GM21390 (cell line): ENCODE results near the gene DCLK1.

Experiments used
- ATAC-seq: cut with Tn5 transposase; IDR thresholded peaks from one replicate; pipeline ENCODE4 v1.9.1; 2021; ENCODE audit not compliant: unreplicated experiment

DCLK1 gene

DNA sequence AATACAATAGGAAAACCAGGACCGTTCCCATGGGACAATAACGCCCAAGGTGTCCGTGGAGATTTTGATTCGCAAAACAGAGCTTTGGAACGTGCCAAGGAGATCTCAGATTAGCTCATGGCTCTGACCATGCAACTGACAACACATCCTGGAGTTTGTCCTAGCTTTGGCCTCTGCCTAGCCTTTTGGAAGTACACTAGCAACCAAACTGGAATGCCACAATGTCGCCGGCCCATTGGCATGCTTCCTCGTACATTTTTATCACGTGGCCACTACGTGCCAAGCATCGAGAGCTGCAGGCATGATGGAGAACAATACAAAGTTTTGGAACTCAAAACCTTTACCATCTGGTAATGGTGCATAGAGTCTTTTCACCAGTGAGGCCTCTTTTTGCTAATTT is 256.5 kb downstream of the DCLK1 start:
- ATAC-seq = no peak

DNA sequence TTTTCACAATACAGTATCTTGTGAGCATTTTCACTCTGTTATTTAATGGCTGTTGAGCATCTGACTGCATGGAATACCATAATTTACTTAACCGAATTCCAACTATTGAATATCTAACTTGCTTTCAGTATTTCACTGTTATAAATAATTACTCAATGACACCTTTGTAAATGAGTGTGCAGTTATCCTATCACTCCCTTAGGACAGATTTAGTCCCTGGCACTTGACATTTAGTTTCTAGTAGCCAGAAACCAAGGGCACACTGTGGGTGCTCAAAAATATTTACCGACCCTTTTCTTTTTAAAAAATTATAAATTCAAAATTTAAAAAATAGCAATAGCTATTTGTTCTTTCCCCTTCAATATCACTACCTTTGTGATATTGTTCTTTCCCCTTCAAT is 258.8 kb downstream of the DCLK1 start:
- no peak for ATAC-seq

DNA sequence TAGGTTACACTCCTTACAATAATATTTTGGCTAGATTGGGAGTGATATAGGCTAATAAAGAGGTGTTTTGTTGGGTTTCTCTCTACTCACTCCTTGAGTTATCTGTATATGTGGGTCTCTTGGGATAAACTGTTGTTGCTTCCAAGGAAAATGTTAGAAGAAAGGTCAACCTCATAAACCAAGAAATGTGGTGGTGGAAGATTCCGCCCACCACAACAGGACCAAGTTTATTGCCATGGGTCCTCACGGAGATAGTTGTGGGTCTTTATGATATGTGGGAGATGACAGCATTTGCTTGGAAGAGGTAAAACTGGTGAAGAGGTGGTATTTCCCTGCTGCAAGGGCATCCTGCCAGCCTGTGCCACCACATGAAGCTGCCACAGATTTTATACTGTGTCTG is 259.6 kb downstream of the DCLK1 start:
- no peak for ATAC-seq

DNA sequence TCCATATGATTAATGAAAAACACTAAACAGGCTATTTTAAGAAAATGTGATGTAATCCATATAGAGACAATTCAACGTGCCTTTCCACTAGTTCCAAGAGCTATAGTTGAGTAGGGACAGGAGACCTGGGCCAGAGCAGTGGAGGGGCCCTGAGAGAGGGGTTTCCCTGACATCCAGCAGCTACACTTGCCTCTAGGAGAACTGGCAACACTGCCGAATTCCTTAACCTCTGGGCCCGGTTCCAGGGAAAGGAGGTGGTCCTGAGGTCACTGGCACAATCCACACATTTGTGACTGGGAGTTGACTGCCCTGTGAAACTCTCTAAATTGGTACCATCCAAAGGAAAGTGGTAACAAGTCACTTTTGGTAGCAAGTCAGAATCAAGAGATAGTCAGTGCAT is 264.4 kb downstream of the DCLK1 start:
- no peak for ATAC-seq

DNA sequence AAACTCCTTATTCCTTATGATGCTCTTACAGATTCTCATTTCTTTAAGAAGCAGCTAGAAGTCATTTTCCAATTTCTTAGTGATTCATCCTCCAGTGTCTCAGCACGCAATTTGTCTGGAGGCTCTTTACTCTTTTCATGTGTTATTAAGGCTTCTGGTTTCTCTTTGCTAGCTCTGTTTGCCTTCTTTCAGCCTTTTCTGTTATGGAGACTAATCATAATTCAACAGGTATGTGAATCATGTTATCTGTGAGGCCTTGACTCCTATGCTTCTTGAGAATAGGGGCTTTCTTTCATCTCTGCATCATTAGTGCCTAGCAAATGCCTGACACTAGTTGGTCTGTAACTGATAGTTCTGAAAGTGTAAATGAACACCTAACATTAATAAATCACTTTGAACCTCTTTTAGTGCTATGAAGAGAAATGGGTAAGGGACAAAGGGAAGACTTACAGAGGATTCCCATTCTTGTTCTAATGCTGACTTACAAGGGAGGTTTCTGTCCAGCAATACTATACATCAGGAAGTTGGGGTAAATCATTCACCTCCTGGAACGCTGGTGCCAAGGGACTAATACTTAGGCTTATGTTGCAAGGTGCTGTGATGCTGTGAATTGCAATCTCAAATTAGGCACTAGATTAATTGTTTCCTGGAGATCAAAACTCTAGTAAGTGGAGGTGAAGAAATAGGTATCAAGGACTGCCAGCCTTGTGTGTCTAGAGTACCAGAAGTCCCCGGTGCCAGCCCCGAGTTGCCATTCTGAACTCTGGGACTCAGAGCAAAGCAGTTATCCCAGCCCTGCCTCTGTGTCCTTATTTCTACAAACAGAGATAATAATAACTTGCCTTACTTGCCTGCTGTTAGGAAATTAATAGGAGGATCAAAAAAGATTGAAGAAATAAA is 265.6 kb downstream of the DCLK1 start:
- ATAC-seq = no peak

DNA sequence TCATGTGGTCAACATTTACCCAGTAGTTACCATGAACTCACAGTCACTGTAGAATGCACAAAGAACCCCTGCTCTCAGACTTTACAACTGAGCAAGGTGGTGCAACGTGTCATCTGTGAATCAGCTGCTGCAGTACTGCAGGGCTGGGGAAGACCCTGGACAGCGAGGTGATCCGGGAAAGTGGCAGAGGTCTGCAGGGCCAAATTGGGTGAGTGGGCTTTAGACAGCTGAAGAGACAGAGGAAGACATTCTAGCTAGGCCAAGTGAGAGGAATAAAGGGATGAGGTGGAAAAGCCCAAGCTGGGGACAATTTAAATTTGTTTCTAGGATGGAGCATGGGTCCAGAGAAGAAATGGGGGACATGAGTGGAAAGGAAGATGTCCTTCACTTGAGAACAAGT is 270.5 kb downstream of the DCLK1 start:
- no peak for ATAC-seq

DNA sequence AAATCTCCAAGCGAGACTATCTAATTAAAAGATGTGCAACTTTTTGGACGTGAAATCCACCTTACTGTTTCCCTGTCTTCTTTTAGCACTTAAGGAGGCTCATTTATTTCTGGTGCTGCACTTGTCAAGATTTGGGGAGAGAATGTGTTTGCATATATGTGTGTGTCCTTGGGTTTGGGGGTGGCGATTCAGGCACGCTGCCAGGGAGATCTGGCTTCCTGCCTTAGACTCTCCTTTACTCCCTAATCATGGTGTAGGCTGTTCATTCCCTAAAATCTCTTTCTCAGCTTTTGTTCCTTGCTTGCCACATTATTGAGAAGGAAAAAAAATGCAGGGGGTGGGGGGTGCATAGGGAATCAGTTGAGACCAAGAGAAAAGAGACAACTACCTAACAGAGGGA is 271.2 kb downstream of the DCLK1 start:
- ATAC-seq = no peak

DNA sequence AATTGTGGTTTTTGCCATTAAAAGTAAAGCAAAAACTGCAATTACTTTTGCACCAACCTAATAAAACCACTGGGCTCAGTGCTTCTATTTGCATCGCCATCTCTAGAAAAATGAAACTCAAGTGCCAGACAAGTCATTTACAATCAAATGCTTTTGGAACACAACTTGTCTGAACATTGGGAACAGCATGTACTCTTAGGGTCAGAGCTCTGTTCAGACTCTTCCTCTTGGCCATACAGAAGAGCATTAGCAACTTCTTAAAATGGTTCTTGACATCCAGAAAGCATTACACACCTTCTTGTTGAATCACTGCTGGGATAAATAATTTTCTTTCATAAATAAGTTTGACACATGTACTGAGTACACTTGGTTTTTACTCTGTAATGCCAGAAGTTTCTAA is 272.5 kb downstream of the DCLK1 start:
- no peak for ATAC-seq

DNA sequence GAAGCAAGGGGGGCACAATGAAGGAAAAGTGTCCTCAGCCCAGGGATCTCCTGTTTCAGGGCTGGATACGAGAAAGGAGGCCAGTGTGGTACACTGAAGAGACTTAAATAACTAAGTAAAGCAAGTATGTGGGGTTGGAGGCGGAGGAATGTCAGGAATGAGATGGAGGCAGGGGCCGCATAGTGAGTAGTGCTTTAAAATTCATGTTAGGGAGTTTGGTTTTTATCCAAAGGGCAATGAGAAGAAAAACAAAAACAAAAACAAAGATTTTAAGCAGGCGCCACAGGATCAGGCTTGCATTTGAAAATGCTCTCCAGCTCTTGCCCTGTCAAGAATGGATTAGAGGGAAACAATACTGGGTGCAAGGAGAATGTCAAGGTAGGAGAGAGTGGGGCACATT is 273.4 kb downstream of the DCLK1 start:
- no peak for ATAC-seq

DNA sequence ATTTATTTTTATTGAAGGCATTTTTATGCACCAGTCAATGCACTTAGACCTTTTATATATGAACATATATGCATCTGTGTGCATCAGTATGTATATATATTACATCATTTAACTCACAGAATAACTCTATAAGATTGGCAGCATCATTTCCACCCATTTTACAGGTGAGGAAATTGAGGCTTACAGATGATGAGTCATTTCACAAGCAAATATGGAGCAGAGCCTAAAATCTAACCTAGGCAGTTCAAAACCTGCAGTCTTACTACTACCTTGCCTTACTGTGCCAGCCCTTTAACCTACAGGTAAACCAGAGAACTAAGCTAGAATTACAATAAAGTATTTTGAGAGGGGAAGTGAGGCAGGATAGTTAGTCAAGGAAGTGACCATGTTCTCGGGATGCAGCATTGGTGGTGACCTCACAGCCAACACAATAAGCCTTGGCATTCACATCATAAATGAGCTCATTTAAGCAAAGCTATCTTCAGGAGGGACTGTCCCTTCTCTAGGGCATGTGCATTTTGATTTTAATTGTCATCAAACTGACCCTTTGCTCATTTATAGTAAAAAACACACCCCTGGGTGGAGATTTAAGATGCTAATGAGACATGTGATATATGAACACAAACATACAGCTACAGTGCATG is 274.3 kb downstream of the DCLK1 start:
- no peak for ATAC-seq

DNA sequence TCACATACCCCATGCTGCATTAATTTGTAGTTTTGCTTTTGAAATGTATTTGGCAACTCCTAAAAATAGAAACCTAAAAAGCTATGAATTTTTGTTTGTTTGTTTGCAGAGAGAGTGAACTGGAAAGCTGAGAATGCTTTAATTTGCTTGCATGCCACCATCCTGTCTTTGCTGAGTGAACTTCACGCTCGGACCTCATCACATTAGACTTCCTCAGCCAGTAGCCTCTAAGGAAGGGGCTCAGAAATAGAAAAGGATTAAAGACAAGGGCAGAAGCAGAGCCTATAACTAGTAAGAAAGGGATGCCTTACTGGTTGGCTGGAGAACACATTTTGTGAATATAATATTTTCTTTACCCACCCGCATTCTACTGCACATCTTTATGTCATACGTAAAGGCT is 275.1 kb downstream of the DCLK1 start:
- no peak for ATAC-seq

DNA sequence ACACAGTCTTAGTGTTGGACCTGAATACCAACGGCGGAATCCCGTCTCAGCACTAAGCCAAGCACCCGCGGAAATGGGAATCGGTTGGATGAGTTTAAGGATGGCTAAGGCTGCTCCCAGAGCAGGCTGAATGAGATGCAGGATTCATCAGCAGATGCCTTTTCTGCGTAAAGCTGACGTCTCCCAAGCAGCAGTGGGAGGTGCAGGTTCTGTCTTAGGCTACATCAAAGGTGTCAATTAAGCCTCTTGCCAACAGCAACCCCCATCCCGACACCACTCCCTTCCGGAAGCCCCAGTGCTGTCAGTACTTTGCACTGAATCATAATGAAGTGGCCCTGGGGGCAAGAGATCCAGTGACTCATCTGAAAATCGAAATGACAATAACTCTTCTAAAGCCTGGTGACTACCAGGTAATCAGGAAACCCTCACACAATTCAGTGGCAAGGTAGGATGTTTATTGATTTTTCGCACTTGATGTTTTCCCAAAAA is 275.6 kb downstream of the DCLK1 start:
- ATAC-seq = no peak

DNA sequence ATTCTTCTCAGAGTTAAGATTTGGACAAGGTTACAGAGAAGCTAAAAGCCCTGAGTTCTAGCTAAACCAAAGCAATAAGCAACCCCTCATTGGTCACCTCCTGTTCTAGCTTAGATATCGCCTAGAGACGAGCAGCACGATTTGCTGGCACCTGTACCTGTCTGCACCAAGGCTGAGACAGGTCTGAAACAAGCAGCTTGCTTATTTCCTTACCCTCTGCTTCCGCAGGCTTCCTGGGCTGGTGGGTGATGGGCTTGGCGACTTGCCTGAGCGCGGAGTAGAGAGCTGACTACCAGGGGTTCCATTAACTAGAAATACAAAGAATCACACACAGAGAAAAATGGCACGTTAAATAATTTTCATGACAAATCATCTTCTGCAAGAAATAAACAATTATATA is 276.9 kb downstream of the DCLK1 start:
- ATAC-seq = no peak

DNA sequence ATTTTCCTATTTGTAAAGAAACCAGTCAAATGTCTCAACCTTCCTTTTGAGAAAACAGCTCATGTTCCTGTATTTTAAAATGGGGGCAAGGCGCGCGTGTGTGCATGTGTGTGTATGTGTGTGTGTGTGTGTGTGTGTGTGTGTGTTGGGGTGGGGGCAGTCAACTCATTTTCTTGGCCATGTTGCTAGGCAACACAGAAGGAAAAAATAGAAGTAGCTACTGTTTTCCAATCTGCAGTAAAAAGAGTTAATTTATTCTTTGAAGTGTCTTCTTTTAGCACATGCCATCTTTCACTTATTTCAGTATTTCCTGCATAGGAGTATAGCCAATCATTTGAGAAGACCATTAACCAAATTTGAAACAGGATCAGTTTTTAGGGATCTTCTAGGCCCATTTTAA is 279.3 kb downstream of the DCLK1 start:
- no peak for ATAC-seq

DNA sequence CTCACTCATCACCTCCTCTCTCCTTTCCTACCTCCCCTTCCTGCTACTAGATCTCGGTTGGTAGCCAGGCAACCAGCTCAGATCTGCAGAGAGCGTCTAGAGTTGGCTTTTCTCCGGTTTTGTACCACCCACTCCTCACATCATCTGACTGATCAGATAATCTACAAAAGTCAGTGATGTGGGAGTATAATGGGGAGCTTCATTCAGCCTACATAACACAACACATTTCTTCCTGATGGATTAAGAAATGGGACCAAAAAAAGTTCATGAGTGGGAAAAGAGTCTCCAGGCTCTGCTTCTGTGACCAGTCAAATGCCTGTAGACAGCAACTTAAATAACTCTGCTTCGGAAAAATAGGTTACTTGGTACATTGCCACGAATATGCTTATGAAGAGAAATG is 279.8 kb downstream of the DCLK1 start:
- ATAC-seq = no peak

DNA sequence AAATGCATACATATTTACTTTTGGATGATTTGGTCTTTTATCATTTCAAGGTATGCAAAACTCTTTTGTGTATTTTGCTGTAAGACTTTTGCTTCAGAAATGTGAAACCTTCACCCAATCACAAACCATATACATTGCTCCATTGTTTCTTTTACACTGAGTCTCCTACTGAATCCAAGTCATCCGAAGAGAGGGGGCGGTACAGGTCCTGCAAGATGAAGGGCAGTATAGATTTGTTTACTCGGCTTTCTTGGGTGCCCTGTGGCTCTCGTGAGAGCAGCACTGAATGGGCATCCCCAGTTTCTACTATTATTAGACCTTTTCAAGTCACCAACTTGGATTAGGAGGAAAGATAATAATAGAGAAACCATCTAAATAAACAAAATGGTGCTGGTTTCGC is 280.6 kb downstream of the DCLK1 start:
- no peak for ATAC-seq

DNA sequence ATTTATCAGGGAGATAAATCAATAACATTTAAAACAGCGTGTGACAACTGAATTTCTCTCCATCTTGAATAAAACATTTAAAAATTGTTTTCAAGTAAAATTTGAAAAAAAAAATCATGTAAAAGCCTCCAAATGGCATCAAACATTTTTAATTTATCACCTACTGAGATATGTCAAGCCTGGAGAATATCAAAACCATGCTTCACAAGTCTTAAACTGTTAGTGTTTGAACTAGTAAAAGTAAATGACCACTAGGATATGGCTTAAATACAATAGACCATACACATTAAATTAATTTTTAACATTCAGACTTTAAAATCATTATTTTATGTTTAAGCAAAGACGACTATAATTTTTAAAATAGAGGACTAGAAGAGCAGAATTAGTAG is 281.9 kb downstream of the DCLK1 start:
- ATAC-seq = no peak

DNA sequence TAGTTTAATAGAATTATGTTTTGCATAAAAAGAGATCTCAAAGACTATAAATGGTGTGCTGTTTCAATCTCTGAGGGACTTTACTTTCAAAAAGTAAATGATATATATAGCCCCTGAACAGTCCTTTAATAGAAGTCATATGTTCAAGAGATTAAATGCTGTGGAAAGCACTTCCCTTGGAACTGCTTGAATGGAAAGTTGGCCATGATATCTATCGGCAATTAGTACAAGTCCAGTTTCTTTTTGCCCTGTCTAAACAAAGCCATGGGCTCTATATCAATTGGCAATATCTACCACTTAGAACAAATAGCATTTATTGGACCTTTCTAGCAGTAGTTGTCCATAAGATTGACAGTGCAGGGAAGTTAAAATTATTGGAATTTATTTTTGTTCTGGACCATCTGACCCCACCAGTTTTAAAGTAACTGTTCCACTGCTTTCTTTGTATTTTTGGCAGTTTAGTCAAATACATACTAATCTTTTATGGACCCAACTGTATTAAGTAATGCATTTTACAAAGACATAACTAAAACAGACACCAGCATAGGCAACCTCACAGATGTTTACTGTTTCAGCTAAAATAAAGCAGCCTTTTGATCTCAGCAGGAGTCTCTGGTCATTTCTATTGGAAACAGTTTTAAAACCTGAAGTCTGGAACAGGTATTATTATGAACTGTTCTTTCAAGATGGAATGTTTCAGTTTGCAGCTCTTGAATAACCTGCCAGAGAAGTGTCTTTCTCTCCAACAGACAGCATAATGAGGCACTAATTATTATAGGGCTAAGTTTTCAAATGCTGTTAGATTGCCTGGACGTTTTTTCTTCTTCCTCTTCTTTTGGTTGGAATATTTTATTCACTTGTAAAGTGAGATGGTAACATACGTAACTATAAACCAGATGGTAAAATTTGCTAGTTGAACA is 282.6 kb downstream of the DCLK1 start:
- no peak for ATAC-seq

DNA sequence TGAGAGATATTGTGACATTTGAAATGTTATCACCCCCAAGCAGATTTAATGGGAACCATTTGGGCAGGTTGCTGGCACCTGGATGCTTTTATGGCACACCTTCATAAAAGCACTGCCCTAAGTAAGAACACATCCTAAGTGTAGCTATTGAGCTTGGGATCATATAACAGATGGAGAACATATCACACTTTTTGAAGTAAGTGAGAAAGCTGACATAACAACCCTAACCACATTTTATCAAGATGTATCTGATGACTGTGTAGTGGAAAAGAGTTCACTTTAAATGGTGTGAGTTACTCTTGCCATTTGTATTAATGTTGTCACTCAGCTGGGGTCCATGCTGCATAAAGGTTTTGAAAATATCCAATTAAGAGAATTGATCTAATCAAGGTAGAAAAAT is 287.9 kb downstream of the DCLK1 start:
- no peak for ATAC-seq

DNA sequence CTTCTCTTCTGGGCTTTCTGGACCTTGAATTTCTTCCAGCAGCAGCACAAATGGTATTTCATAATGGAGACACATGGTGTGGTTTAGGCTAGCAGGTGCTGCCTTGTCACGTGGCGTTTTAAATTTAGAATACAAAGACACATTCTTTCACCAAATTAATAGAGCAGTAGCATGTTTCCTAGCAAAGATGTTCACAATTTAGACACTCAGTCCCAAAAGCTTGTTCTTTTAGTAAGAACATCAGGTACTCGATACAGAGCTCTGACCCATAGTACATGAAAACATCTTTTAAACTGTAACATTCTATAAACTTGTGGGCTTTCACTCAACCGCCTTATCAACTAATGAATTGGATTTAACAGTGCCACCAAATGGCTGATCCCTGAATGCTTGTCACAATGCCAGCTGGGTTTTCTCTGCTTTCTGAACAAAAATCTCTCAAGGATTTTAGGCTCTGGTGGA is 290.1 kb downstream of the DCLK1 start:
- ATAC-seq = no peak

DNA sequence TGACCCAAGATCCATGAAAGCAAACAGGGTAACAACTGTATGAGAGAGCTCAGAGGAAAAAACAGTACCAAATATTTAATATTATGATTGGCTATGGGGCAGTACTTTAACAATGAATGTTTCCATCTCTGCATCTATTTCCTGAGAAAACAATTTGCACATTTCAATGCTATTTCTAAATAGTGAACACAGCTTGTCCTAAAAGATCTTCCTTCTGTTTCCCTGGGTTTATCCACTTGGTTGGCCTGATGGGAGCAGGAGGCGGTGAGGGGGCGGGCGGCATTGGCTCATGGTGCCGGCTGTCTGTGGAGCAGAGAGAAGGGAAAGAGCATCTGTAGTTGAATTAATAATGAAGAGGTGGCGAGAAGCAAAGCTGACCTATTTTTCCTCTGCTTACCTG is 291.4 kb downstream of the DCLK1 start:
- no peak for ATAC-seq
